Measurements from ENCODE around the gene NCBP2. TPM values are rescaled to one million over a fixed set of nuclear protein-coding genes. Genes with fewer than 3 reads are reported as not detected.
A peak's percentile ranks its signal among the peaks of the same experiment; 100 is the strongest.

NCBP2 gene
- total RNA-seq, 2 donors from 2014 or later = 35.4 to 38.2 TPM

- no peaks in the 10 kb centered on the region for H3K9me3 ChIP-seq
- intact Hi-C loops (cut with DNase I) = no loop called here
- no peak for DNase-seq (ENCODE audit: low spot score)
- TF ChIP-seq CTCF (IDR thresholded peaks at IDR 0.05) = no peak
- no peak for TF ChIP-seq POLR2A (IDR thresholded peaks at IDR 0.05)
- TF ChIP-seq POLR2AphosphoS5 (IDR thresholded peaks at IDR 0.05) = no peak
- H3K4me1 ChIP-seq (replicated peaks) = no peaks in the 10 kb centered on the region
- no peak overlapping the region for H3K4me3 ChIP-seq
- WGBS = 85% methylated on average over 5 of the region's 5 CpGs
- no peak overlapping the region for H3K27ac ChIP-seq
- H3K27me3 ChIP-seq (replicated peaks; ENCODE audit: insufficient read depth) = no peaks in the 10 kb centered on the region
- H3K36me3 ChIP-seq = no peaks in the 10 kb centered on the region
Observed at GRCh38 chr3:196974661-196975060, 32.3 kb upstream of the NCBP2 start.

- Histone ChIP-seq H3K9me3 (no peaks in the 10 kb centered on the region), H3K4me1 (replicated peaks) (no peaks in the 10 kb centered on the region), H3K27me3 (replicated peaks; ENCODE audit: insufficient read depth) (no peaks in the 10 kb centered on the region), H3K36me3 (no peaks in the 10 kb centered on the region), H3K4me3 (no peak overlapping the region), H3K27ac (no peak overlapping the region)
- intact Hi-C loops (cut with DNase I) = no loop called here
- no peak for DNase-seq (ENCODE audit: low spot score)
- 77% methylated on average over 6 of the region's 7 CpGs for WGBS
- TF ChIP-seq POLR2AphosphoS5 (IDR thresholded peaks at IDR 0.05) = no peak
- TF ChIP-seq CTCF (IDR thresholded peaks at IDR 0.05) = no peak
- TF ChIP-seq POLR2A (IDR thresholded peaks at IDR 0.05) = no peak
Observed at GRCh38 chr3:196971094-196971698, 28.9 kb upstream of the NCBP2 start.

GRCh38 chr3:196970547-196971093, 28.3 kb upstream of the NCBP2 start:
- H3K36me3 ChIP-seq = no peaks in the 10 kb centered on the region
- H3K9me3 ChIP-seq = no peaks in the 10 kb centered on the region
- intact Hi-C loops (cut with DNase I) = no loop called here
- DNase-seq (ENCODE audit: low spot score) = no peak
- no peak overlapping the region for H3K27ac ChIP-seq
- WGBS = 84% methylated on average over 15 of the region's 15 CpGs
- H3K27me3 ChIP-seq (replicated peaks; ENCODE audit: insufficient read depth) = no peaks in the 10 kb centered on the region
- TF ChIP-seq POLR2AphosphoS5 (IDR thresholded peaks at IDR 0.05) = no peak
- TF ChIP-seq POLR2A (IDR thresholded peaks at IDR 0.05) = no peak
- TF ChIP-seq CTCF (IDR thresholded peaks at IDR 0.05) = no peak
- H3K4me3 ChIP-seq = no peak overlapping the region
- H3K4me1 ChIP-seq (replicated peaks) = no peaks in the 10 kb centered on the region

- DNase-seq (ENCODE audit: low spot score) = peak; percentile 42
- peak overlapping the region in 1 of 2 donors; percentile 23 for H3K27ac ChIP-seq
Observed at GRCh38 chr3:196969660-196970546, 27.6 kb upstream of the NCBP2 start.

More at GRCh38 chr3:196969660-196970546, 27.6 kb upstream of the NCBP2 start:
- Histone ChIP-seq H3K36me3 (no peaks in the 10 kb centered on the region), H3K4me3 (peak overlapping the region; percentile 42 to 76), H3K9me3 (no peaks in the 10 kb centered on the region), H3K27me3 (replicated peaks; ENCODE audit: insufficient read depth) (no peaks in the 10 kb centered on the region), H3K4me1 (replicated peaks) (no peaks in the 10 kb centered on the region)
- intact Hi-C loops (cut with DNase I) = loop anchor here (10.0 kb wide), 1 partner anchor 135 kb away; no protein-coding TSS in a partner anchor
- TF ChIP-seq CTCF (IDR thresholded peaks at IDR 0.05) (peak; percentile 80 to 97 (median 90)), POLR2AphosphoS5 (IDR thresholded peaks at IDR 0.05) (no peak)
- 19% methylated on average over 45 of the region's 100 CpGs for WGBS

Data from prostate gland (tissue), 2 donors.